Heart left ventricle (tissue), 16 donors: ENCODE data around the gene PTPRD. TPM values are rescaled to one million over a fixed set of nuclear protein-coding genes. Genes with fewer than 3 reads are reported as not detected.
A peak's percentile ranks its signal among the peaks of the same experiment; 100 is the strongest.

Experiments used
- ATAC-seq, 4 donors: fragments of 200-7000 bp; cut with Tn5 transposase; one replicate each; pipeline ENCODE4 v1.9.1; 2020 to 2022; ENCODE audit warnings: moderate library complexity in 4 of 4, mild to moderate bottlenecking in 3 of 4, moderate number of reproducible peaks in 1 of 4
- DNase-seq, 5 donors: peaks; one replicate each; pipeline ENCODE4 v3.0.0-alpha.2; 2020
- H3K27ac ChIP-seq, 12 donors: fragments of 200-600 bp; sonication (generic) in 4 of 12; one replicate each; pipeline versions ENCODE4 v1.5.0 to v1.8.0; 2016 to 2022; ENCODE audit warnings: mild to moderate bottlenecking in 2 of 12
- H3K27me3 ChIP-seq, 9 donors: fragments of 200-600 bp; sonication (generic) in 2 of 9; one replicate each; pipeline versions ENCODE4 v1.5.1 to v1.8.0; 2016 to 2022; ENCODE audit warnings: mild to moderate bottlenecking in 3 of 9
- H3K36me3 ChIP-seq, 9 donors: fragments of 200-600 bp; sonication (generic) in 2 of 9; one replicate each; pipeline versions ENCODE4 v1.5.0 to v1.8.0; 2018 to 2022; ENCODE audit warnings: mild to moderate bottlenecking in 2 of 9
- H3K4me1 ChIP-seq, 12 donors: fragments of 200-600 bp; sonication (generic) in 4 of 12; one replicate each; pipeline versions ENCODE4 v1.5.0 to v1.8.0; 2016 to 2022; ENCODE audit warnings: mild to moderate bottlenecking in 3 of 12
- H3K4me3 ChIP-seq, 12 donors: fragments of 200-600 bp; sonication (generic) in 4 of 12; one replicate each; pipeline versions ENCODE4 v1.5.0 to v1.8.0; 2017 to 2022; ENCODE audit warnings: mild to moderate bottlenecking in 9 of 12, moderate library complexity in 4 of 12
- H3K9me3 ChIP-seq, 12 donors: fragments of 200-600 bp; sonication (generic) in 4 of 12; one replicate each; pipeline versions ENCODE4 v1.5.0 to v1.8.0; 2016 to 2022; ENCODE audit warnings: mild to moderate bottlenecking in 1 of 12
- POLR2A ChIP-seq, 2 donors: fragments of 450-650 bp; IDR thresholded peaks; one replicate each; pipeline ENCODE4 v1.6.1; 2017; ENCODE audit warnings: antibody characterized with exemption in 2 of 2, mild to moderate bottlenecking in 2 of 2, moderate library complexity in 2 of 2
- WGBS, 4 donors: extraction: QIAGEN DNeasy Blood & Tissue Kit in 2 of 4; methylation state at CpG; one replicate each; pipeline versions ENCODE4 v1.1.5 to v1.1.7; 2013 to 2018; 5-methylcytosine and 5-hydroxymethylcytosine counted together
- intact Hi-C, 10 donors: fragments of 100-400 bp; cut with DNase I; formaldehyde crosslinking; loops; one replicate each; pipeline versions ENCODE4 v1.11.1 to v1.14.2; 2022
- long read RNA-seq, 3 donors: library from polyadenylated mRNA; unstranded; transcript quantifications; one replicate each; pipeline ENCODE4 v2.0.0, GENCODE V29; 2020 to 2021
- polyA plus RNA-seq, 2 donors: library from polyadenylated mRNA; stranded (reverse); fragments of 200-250 nt; gene quantifications; one replicate each; pipeline ENCODE4 v1.2.3, GENCODE V29; 2013
- total RNA-seq, 9 donors: library from RNA; depleted of rRNA in 2 of 9; stranded (reverse); fragments of >200 nt in 2 of 9; fragmentation: NEBNext Ultra II Directional in 3 of 9; extraction: Animal tissue kit (Norgen Biotek cat#: 25700) in 3 of 9; gene quantifications; one replicate each; pipeline versions ENCODE4 v1.1.0 to v1.2.4, GENCODE V29; 2016 to 2023
- TF ChIP-seq, protein P1 (sequence below), 12 donors: fragments of 200-600 bp; sonication (generic) in 4 of 12; IDR thresholded peaks; one replicate each; pipeline versions ENCODE4 v1.5.0 to v1.8.0; 2018 to 2022; ENCODE audit warnings: antibody characterized with exemption in 12 of 12, mild to moderate bottlenecking in 5 of 12
- donor health status: ischemic (EF 13 %, LVEDD 7.1; RV severe dilation, severe dysfunction).
- donor health status: healthy with polysubstance abuse.
- donor health status: DM: no; HTN: yes; CAD: no.
- donor health status: DM: no; HTN: no; CAD: no.
- donor health status: ischemic (EF 25% LVEDD 6.9; RV normal size, moderate dysfunction).
- donor health status: ischemic (EF 25% LVEDD 5.7; RV mildly dilated, moderate dysfunction).
- donor health status: healthy.
- donor health status: DM: yes; HTN: yes; CAD: no.
- donor health status: ischemic (EF 35%, LVEDD 5.7; RV mildly dilated, moderate dysfunction).
- donor health status: nonischemic (EF 11% LVEDD 7.7; RV severe dilation, severe dysfunction).
- donor health status: DM: yes; HTN: yes; CAD: no.
- donor health status: PGD.
- donor health status: ischemic (EF 29% LVEDD 5.4; RV normal size, mild dysfunction).
- donor health status: nonischemic (EF 23%, LVEDD 6.1; RV moderate dilation, normal function).

The PTPRD gene
- total RNA-seq: 10 to 100 TPM; 11.0 to 25.3 (median 19.2) TPM
- 1 to 10 TPM; 1.4 to 2.7 TPM for polyA plus RNA-seq
- long read RNA-seq, donor 1, partial matches to known transcripts: 1 of 4 reads
- long read RNA-seq, donor 1, other reads (novel, unspliced or antisense): 3 of 4 reads
- long read RNA-seq, donor 2, partial matches to known transcripts: 4 of 6 reads
- long read RNA-seq, donor 2, other reads (novel, unspliced or antisense): 2 of 6 reads
- long read RNA-seq, donor 3, partial matches to known transcripts: 1 of 2 reads
- long read RNA-seq, donor 3, other reads (novel, unspliced or antisense): 1 of 2 reads

DNA sequence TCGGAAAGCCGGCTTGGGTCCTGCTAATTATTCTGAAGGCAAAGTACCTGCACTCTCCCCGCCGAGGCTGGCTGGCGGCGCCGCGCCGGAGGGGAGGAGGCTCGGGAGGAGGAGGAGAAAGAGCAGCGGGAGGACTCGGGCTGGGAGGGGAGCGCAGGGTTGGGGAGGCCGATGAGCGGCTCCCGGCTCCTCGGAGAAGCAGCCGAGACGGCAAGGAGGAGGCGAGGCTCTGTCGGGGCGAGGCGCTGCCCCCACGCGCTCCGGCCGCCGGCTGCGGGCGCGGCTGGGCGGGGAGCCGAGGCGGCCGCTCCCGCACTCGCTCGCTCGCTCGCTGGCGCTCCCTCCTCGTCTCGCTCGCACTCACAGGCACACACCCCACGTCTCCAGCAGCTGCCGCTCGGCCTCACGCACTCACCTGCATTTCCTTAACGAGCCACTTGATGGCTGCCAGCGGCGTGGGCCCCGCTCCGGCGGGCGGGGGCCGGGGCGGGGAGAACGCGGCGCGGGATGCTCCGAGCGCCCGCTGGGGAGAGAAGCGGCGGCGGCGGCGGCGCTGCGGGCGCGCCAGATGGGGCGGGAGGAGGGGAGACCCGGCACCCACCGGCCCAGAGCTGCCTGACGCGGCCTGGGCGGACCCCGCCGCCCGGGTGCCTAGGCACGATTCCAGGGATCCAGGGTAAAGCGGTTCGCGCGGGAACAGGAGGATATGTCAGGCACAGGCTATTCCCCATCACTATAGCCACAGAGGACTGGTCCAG is at the start of gene PTPRD:
PTPRD (minus strand) TSS at position 362 of the 758 bp plus-strand sequence.
- Histone ChIP-seq H3K4me1 (peaks cover 0 to 15% (median 0%) of the 10 kb centered on the region in 12 donors), H3K9me3 (no peaks in the 10 kb centered on the region), H3K27ac (no peak within 1 kb of the TSS), H3K4me3 (peak within 1 kb of the TSS in 11 of 12 donors; percentile 23 to 55 (median 41)), H3K27me3 (peaks cover 6 to 78% (median 35%) of the 10 kb centered on the region in 9 donors), H3K36me3 (no peaks in the 10 kb centered on the region)
- peak in 2 of 4 donors; percentile 43 to 46 for ATAC-seq
- intact Hi-C loops: loop anchor here in 1 of 10 donors (10.0 kb wide), 1 partner anchor 62 kb away; no protein-coding TSS in a partner anchor
- TF ChIP-seq, protein P1, sequence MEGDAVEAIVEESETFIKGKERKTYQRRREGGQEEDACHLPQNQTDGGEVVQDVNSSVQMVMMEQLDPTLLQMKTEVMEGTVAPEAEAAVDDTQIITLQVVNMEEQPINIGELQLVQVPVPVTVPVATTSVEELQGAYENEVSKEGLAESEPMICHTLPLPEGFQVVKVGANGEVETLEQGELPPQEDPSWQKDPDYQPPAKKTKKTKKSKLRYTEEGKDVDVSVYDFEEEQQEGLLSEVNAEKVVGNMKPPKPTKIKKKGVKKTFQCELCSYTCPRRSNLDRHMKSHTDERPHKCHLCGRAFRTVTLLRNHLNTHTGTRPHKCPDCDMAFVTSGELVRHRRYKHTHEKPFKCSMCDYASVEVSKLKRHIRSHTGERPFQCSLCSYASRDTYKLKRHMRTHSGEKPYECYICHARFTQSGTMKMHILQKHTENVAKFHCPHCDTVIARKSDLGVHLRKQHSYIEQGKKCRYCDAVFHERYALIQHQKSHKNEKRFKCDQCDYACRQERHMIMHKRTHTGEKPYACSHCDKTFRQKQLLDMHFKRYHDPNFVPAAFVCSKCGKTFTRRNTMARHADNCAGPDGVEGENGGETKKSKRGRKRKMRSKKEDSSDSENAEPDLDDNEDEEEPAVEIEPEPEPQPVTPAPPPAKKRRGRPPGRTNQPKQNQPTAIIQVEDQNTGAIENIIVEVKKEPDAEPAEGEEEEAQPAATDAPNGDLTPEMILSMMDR (IDR thresholded peaks at IDR 0.05): peak in 1 of 12 donors; percentile 14
- no peak for TF ChIP-seq POLR2A (IDR thresholded peaks at IDR 0.05)
- peak in 2 of 5 donors; percentile 23 to 56 for DNase-seq
- 0 to 1% (median 0%) methylated on average over 21 to 87 of the region's 87 CpGs for WGBS, 4 donors

- H3K4me3 ChIP-seq: no peak overlapping the region
- no peaks in the 10 kb centered on the region for H3K36me3 ChIP-seq
- DNase-seq (no peak), ATAC-seq (no peak)
- no peaks in the 10 kb centered on the region for H3K4me1 ChIP-seq
- no peaks in the 10 kb centered on the region for H3K9me3 ChIP-seq
- H3K27me3 ChIP-seq: no peaks in the 10 kb centered on the region
- intact Hi-C loops: no loop called here
- 32 to 57% (median 41%) methylated on average over 2 of the region's 2 CpGs for WGBS, 4 donors
- no peak overlapping the region for H3K27ac ChIP-seq
- TF ChIP-seq, protein P1 (IDR thresholded peaks at IDR 0.05): no peak
- no peak for TF ChIP-seq POLR2A (IDR thresholded peaks at IDR 0.05)
Measured at GRCh38 chr9:10661994-10662393, 49.2 kb upstream of the PTPRD start.

GRCh38 chr9:10661376-10661775 is 48.6 kb upstream of the PTPRD start:
- H3K9me3 ChIP-seq: no peaks in the 10 kb centered on the region
- ATAC-seq (no peak), DNase-seq (no peak)
- no peaks in the 10 kb centered on the region for H3K27me3 ChIP-seq
- H3K27ac ChIP-seq: no peak overlapping the region
- 79 to 91% (median 90%) methylated on average over 1 of the region's 1 CpG for WGBS, 4 donors
- intact Hi-C loops: no loop called here
- H3K4me3 ChIP-seq: no peak overlapping the region
- H3K36me3 ChIP-seq: no peaks in the 10 kb centered on the region
- H3K4me1 ChIP-seq: no peaks in the 10 kb centered on the region
- TF ChIP-seq POLR2A (IDR thresholded peaks at IDR 0.05): no peak
- TF ChIP-seq, protein P1 (IDR thresholded peaks at IDR 0.05): no peak

- Histone ChIP-seq H3K27ac (no peak overlapping the region), H3K36me3 (no peaks in the 10 kb centered on the region), H3K4me3 (no peak overlapping the region), H3K9me3 (peaks cover 0 to 33% (median 12%) of the 10 kb centered on the region in 12 donors), H3K4me1 (no peaks in the 10 kb centered on the region), H3K27me3 (no peaks in the 10 kb centered on the region)
- no peak for ATAC-seq
- 74 to 100% (median 74%) methylated on average over 1 to 2 of the region's 2 CpGs; no CpG with 5 or more reads in 1 of the 4 donors for WGBS, 4 donors
- TF ChIP-seq, protein P1 (IDR thresholded peaks at IDR 0.05): no peak
- no peak for TF ChIP-seq POLR2A (IDR thresholded peaks at IDR 0.05)
- DNase-seq: no peak
- intact Hi-C loops: no loop called here
Measured at GRCh38 chr9:10651012-10651411, 38.2 kb upstream of the PTPRD start.
